Fibroblast of mammary gland (primary cell): ENCODE measurements around the gene DNTTIP2.
A peak's percentile ranks its signal among the peaks of the same experiment; 100 is the strongest.

Experiments
- DNase-seq: peaks from one replicate; pipeline ENCODE4 v3.0.0-alpha.2; 2010; ENCODE audit warnings: low read depth
- H3K4me3 ChIP-seq: 2 replicates; pipeline ENCODE4 v1.5.1; 2011; ENCODE audit warnings: low read depth, mild to moderate bottlenecking, low read length, moderate library complexity; ENCODE audit not compliant: control insufficient read depth
- TF ChIP-seq, protein P1 (sequence below): conservative IDR thresholded peaks from 2 replicates; pipeline ENCODE4 v1.5.1; 2011; ENCODE audit warnings: low read depth, low read length, inconsistent platforms; ENCODE audit not compliant: control insufficient read depth, insufficient read depth

DNTTIP2 gene

DNA sequence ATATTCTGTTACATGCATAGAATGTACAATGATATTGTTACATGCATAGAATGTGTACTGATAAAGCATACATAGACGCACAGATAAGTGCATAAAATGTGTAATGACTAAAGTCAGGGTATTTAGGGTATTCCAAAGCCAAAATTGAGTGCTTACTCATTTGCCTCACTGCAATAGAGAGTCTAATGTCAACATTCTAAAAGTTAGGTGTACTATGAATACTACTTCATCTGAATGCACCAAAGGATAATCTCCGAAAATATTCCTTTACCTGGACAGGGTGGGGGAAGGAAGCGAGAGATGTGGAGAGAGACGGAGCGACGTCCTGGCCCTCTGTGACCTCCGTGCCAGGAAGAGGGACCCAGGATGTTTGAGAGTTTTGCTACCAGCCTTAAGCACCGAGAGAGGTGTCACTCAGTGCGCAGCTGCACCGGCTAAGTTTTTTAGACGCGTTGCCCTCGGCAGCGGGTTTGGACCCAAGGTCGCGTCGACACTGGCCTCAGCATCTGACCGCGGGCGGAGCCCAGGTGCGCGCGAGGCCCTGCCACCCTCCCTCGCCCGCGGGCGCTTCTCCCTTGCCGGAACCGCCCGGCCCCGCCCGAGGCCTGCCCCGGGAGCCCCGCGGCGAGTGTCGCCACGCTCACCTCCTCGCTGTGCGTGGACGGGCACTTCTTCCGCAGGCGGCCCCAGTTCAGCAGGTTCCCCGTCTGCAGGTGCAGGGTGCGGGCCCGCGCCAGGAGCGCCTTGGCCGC is 29.6 kb upstream of the DNTTIP2 start:
- TF ChIP-seq, protein P1, sequence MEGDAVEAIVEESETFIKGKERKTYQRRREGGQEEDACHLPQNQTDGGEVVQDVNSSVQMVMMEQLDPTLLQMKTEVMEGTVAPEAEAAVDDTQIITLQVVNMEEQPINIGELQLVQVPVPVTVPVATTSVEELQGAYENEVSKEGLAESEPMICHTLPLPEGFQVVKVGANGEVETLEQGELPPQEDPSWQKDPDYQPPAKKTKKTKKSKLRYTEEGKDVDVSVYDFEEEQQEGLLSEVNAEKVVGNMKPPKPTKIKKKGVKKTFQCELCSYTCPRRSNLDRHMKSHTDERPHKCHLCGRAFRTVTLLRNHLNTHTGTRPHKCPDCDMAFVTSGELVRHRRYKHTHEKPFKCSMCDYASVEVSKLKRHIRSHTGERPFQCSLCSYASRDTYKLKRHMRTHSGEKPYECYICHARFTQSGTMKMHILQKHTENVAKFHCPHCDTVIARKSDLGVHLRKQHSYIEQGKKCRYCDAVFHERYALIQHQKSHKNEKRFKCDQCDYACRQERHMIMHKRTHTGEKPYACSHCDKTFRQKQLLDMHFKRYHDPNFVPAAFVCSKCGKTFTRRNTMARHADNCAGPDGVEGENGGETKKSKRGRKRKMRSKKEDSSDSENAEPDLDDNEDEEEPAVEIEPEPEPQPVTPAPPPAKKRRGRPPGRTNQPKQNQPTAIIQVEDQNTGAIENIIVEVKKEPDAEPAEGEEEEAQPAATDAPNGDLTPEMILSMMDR = no peak

DNA sequence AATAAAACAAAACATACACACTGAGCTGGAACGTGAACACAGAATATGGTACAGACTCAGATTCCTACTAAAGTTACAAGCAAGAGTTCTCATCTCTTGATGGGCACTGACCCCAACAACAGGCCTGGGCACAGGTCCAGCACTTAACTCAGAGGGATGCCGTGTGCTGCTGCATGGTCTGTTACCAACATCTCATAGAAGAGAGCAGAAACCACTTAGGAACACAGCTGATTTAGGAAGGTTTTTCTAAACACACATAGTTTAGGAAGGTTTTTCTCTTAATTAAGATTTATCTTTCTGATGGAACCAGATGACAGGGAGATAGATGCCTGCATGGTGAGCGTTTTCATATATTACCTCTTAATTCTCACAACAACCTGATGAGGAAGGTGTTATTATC is 28.7 kb upstream of the DNTTIP2 start:
- DNase-seq = peak; percentile 69
- peak overlapping the region; percentile 72 for H3K4me3 ChIP-seq
- TF ChIP-seq, protein P1 = no peak

More for the DNA sequence above, 29.6 kb upstream of the DNTTIP2 start:
- H3K4me3 ChIP-seq = peak overlapping the region; percentile 72
- DNase-seq = no peak

DNA sequence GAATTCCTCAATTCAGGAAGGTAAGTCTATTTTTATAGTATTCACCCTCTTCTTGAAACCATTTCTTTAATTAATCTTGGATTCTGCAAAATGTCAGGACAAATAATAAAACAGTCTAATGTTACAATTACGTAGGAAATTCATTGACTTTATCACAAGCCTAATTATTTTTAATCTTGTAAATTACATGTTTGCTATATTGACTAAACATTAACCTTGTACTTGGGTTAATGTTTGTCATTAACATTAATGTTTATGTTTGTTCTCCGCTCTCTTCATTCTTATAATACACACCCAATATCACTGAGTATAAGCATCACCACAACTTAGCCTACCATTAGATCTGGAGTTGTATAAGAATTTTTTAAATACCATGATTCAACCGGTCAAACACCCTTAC is 27.5 kb upstream of the DNTTIP2 start:
- no peak for DNase-seq
- no peak overlapping the region for H3K4me3 ChIP-seq
- TF ChIP-seq, protein P1 = no peak

DNA sequence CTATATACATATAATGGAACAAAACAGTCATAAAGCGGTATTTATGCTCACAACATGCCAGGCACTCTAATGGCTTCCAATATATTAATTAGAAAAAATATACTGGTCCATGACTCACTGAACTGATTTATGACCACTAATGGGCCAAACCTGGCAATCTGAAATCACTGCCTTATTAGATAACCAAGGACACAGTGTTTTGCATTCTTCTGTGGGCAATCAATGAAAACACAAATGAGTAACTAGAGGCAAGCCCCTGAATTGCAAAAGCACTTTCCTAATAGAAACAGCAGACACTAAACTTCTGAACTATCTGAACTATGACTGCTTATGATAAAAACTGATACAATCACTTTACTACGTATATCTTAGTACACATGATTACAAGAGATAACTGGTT is 26.7 kb upstream of the DNTTIP2 start:
- DNase-seq = peak; percentile 74
- H3K4me3 ChIP-seq = no peak overlapping the region
- TF ChIP-seq, protein P1 = no peak

DNA sequence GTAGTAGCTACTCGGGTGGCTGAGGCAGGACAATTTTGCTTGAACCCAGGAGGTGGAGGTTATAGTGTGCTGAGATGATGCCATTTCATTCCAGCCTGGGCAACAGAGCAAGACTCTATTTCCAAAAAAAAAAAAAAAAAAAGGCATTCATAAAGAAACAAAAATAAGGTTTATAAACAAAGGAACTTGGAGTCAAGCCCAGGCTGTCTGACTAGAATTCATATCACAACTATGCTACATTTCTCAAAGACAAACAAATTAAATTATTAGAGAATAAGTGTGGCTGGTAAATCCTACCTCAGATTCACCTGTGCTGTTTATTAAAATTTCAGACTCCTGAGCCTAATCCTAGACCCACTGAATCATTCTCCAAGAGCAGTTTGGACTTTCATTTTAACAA is 26.0 kb upstream of the DNTTIP2 start:
- H3K4me3 ChIP-seq = no peak overlapping the region
- TF ChIP-seq, protein P1 = no peak
- DNase-seq = no peak

DNA sequence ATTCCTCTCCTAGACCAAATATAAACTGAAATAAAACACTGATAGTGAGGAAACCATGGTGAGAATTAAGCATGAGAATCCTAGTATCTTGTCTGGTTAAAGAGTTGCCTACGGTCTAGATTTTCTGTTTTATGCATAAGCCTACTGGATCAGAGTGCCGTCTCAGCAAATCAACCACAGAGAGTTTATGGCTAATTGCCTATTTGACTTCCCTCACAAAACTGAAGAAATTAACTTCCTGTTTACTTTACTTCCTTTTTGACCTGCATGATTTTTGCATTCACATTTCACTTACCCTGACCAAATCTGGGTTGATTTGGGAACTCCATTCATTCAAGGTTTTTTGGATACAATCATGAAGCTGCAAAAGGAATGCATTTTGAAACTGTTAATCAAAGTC is 25.2 kb upstream of the DNTTIP2 start:
- H3K4me3 ChIP-seq = no peak overlapping the region
- DNase-seq = no peak
- TF ChIP-seq, protein P1 = no peak
